AG09319 (cell line): Measurements from ENCODE around the gene CDRT15.
"Not testable (repeated sequence)": the region's sequence is repeated elsewhere in the genome, so short reads cannot be mapped to it uniquely, and the experiment has no call there.

Source experiments
- DNase-seq: peaks from one replicate; pipeline ENCODE4 v3.0.0-alpha.2; 2010; ENCODE audit warnings: low read depth; ENCODE audit errors: extremely low read depth
- TF ChIP-seq, protein P1 (sequence below): IDR thresholded peaks from 2 replicates; pipeline ENCODE4 v1.5.1; 2011; ENCODE audit warnings: low read depth, mild to moderate bottlenecking, inconsistent platforms, low read length, moderate library complexity

Gene CDRT15

DNA sequence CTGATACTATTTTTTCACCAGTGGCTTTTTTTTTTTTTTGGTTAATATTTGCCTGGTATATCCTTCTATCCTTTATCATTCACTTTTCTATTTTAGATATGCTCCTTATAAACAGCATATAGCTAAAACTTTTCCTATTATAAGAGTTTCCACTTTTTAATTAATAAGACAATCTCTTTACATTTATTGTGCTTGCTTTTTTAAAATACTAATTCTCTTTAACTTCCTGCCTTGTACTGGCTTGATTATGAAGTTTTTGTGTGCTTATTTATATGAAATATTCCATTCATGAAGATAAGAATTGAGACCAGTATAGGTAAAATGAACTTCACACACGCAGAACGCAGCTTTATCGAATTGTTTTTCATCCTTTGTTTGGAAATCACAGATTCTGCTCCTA is 9.0 kb upstream of the CDRT15 start:
- TF ChIP-seq, protein P1, sequence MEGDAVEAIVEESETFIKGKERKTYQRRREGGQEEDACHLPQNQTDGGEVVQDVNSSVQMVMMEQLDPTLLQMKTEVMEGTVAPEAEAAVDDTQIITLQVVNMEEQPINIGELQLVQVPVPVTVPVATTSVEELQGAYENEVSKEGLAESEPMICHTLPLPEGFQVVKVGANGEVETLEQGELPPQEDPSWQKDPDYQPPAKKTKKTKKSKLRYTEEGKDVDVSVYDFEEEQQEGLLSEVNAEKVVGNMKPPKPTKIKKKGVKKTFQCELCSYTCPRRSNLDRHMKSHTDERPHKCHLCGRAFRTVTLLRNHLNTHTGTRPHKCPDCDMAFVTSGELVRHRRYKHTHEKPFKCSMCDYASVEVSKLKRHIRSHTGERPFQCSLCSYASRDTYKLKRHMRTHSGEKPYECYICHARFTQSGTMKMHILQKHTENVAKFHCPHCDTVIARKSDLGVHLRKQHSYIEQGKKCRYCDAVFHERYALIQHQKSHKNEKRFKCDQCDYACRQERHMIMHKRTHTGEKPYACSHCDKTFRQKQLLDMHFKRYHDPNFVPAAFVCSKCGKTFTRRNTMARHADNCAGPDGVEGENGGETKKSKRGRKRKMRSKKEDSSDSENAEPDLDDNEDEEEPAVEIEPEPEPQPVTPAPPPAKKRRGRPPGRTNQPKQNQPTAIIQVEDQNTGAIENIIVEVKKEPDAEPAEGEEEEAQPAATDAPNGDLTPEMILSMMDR = no peak
- no peak for DNase-seq

DNA sequence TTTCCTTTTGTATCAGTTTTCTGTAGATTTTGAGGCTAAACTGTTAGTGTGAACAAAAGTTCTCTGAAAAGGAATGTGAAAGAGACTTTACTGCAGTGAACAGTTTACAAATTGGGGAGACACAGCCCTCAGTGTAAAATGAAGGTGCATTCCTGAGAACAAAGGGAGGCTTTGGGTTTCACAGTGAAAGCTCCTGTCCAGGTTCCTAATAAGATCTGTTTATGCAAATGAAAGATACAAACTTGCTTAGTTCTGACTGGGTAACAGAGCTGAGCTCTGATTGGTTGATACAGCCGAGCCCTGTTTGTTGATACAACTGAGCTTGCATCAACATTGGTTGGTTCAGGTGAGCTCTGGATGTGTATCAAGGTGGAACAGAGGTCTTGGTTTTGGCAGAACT is 8.3 kb upstream of the CDRT15 start:
- TF ChIP-seq, protein P1 = no peak
- no peak for DNase-seq

DNA sequence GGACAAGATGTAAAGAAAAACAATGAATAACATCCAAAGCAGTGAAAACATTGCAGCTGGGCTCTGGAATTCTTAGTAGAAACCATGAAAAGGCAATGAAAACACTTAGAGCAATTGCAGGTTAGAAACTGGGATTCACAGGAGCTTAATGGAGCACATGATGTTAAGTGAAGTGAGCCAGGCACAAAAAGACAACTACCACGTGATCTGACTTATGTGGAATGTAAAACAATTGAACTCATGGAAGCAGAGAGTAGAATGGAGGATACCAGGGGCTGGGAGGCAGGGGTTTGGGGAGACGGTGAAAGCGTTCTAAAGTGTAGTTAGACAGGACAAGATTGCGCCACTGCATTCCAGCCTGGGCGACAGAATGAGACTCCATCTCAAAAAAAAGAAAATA is 2.6 kb upstream of the CDRT15 start:
- not testable (repeated sequence) for DNase-seq

DNA sequence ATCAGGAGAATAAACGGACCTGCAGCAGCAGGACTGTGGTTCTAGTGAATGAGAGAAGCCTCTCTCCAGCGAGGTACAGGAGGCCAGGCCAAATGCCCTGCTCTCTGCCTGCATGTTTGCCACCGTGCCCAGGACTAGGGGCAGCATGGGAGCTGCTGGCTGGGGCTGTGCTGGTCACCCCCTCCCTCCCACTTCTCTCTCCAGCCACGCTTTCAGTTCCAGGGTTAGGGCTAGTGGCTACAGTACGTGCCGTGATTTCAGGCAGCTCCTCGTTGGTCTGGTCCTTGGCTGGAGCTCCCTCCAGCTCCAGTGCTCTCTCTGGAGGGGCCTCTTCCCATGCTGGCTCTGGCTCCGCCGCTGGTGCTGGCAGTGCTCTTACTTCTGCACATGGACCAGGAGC is 630 bp downstream of the CDRT15 start:
- DNase-seq = not testable (repeated sequence)

DNA sequence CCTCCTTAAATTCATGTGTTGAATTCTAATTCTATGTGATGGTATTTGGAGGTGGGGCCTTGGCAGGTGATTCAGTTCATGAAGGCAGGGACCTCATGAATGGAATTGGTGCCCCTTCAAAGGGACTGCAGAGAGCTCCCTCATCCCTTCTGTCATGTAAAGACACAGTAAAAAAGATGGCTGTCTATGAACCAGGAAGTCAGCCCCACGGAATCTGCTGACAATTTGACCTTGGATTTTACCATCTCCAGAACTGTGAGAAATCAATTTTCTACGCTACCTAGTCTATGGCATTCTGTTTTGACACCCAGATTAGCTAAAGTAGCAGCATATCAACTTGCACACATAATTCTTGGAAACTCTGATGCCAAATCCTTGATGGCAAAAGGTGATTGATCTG is 1.6 kb downstream of the CDRT15 start:
- DNase-seq = not testable (repeated sequence)

DNA sequence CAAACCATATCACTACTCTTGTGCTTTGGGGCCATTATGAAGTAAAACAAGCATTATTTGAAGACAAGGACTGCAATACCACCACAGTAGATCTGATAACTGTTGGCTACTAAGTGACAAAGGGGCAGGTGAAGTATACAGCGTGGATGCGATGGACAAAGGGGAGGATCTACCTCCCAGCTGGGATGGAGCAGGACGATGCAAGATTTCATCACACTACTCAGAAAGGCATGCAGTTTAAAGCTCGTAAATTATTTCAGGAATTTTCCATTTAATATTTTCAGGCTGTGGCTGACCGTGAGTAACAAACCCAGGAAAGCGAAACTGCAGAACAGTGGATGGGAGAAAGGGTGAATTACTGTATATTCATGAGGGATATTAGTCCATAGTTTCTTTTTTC is 5.5 kb downstream of the CDRT15 start:
- not testable (repeated sequence) for DNase-seq

DNA sequence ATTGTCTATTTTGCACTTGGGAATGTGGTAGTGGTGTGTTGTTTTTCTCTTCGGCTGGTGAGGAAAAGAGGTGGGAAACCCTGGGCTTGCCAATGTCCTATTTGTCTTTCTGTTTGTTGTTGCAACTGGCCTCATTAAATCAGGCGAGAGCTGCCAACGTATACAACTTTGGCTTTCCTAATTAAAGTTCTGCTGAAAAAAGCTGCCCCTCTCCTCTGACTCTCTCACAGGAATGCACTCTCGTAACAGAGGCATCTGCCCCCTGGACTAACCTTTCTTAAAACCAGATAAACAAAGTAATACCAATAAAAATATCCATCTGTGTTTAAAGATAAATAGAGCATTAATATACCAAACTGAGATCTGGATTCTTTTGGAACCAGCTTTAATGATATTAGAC is 7.8 kb downstream of the CDRT15 start:
- TF ChIP-seq, protein P1 = no peak
- DNase-seq = peak; percentile 39

DNA sequence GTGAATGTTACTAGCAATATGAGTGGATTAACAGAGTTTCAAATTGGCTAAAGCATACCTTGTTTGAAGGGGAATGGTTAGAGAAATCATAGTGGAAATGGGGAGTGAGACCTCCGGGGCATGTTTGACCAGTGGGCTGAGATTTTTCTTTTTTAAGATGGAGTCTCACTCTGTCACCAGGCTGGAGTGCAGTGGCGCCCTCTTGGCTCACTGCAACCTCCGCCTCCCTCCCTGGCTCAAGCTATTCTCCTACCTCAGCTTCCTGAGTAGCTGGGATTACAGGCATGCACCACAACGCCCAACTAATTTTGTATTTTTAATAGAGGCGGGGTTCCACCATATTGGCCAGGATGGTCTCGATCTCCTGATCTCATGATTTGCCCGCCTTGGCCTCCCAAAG is 9.6 kb downstream of the CDRT15 start:
- TF ChIP-seq, protein P1 = no peak
- no peak for DNase-seq

DNA sequence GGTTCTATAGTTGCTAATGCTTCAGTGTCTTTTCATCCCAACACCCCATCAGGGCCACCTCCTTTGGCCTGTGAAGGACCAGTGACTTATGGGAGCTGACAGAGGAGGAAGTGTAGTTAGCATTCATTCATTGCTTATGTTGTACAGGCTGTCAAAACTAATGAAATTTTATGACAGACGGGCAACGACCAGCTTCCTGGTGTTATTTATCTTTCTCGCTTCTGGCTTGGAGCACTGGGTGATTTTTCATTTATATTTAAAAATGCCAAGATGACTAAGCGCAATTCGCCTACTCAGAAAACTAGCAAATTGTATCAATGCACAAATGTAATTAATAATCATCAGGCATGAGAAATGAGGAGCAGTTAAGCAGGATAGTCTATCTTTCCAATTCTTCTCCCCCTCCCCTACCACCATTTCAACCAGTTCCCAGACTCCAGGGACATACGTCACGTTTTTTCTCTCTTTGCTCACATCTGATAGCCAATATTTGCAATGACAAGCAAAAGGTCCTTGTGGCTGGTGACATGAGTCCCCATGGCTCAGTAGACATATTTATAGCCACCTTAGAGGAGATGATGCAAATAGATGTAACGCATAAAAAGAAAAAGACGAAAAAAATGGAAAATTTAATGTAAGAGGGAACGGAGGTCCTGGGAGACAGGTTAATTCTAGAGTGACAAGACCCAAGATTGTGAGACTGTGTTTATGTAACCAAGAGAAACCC is 11.2 kb downstream of the CDRT15 start:
- no peak for DNase-seq
- TF ChIP-seq, protein P1 = no peak

DNA sequence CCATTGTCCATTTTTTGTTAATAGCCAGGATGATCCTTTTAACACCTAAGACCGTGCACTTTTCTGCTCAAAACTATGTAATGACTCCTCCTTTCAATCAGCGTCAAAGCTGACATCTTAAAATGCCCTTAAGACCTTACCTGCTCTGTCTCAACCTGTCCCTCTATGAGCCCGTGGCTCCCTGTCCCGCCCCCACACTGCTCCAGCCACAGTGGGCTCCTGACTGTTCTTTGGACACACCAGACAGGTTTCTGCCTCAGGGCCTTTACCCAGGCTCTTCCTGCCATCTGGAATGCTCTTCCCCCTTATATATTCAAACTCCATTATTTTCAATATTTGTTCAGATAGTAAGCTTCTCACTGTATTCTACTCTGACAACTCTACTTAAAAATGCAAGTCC is 14.1 kb downstream of the CDRT15 start:
- no peak for DNase-seq
- TF ChIP-seq, protein P1 = no peak
